CD14-positive monocyte (primary cell): Measurements from ENCODE around the gene PRDX5. TPM values are rescaled to one million over a fixed set of nuclear protein-coding genes. Genes with fewer than 3 reads are reported as not detected.
A peak's percentile ranks its signal among the peaks of the same experiment; 100 is the strongest.

Experiments used
- DNase-seq, 3 donors: peaks; one replicate each; pipeline ENCODE4 v3.0.0-alpha.2; 2011 to 2022
- H2AFZ ChIP-seq: 2 replicates; pipeline ENCODE4 v1.6.0; 2012; ENCODE audit warnings: mild to moderate bottlenecking, low read depth, low read length, inconsistent platforms; ENCODE audit not compliant: insufficient read depth, poor library complexity, severe bottlenecking
- H3K27ac ChIP-seq, 2 donors: 1 replicate in 1 of 2; 2 replicates in 1 of 2; pipeline ENCODE4 v1.5.1; 2012 to 2013; ENCODE audit warnings: low read length in 2 of 2, control low read depth in 1 of 2, inconsistent platforms in 1 of 2, low read depth in 1 of 2, mild to moderate bottlenecking in 1 of 2
- H3K27me3 ChIP-seq, 2 donors: one replicate each; pipeline versions ENCODE4 v1.6.0 to v1.6.1; 2011 to 2013; ENCODE audit warnings: low read length in 2 of 2; ENCODE audit not compliant: control insufficient read depth in 2 of 2, insufficient read depth in 2 of 2
- H3K36me3 ChIP-seq, 2 donors: replicated peaks in 1 of 2; 1 replicate in 1 of 2; 2 replicates in 1 of 2; pipeline versions ENCODE4 v1.5.1 to v1.6.1; 2012 to 2013; ENCODE audit warnings: low read length in 2 of 2, control low read depth in 1 of 2, inconsistent platforms in 1 of 2, mild to moderate bottlenecking in 1 of 2; ENCODE audit not compliant: insufficient read depth in 2 of 2, control insufficient read depth in 1 of 2
- H3K4me1 ChIP-seq, 2 donors: 1 replicate in 1 of 2; 2 replicates in 1 of 2; pipeline versions ENCODE4 v1.5.1 to v1.6.1; 2012 to 2013; ENCODE audit warnings: low read length in 2 of 2, control low read depth in 1 of 2, inconsistent platforms in 1 of 2, mild to moderate bottlenecking in 1 of 2, moderate library complexity in 1 of 2; ENCODE audit not compliant: insufficient read depth in 2 of 2, control insufficient read depth in 1 of 2
- H3K4me2 ChIP-seq: replicated peaks from 2 replicates; pipeline ENCODE3; 2012; ENCODE audit warnings: low read length, moderate library complexity, mild to moderate bottlenecking; ENCODE audit not compliant: poor library complexity, severe bottlenecking; ENCODE audit errors: extremely low read depth
- H3K4me3 ChIP-seq, 3 experiments: fragments of 200-600 bp in 1 of 3; sonication (generic) in 1 of 3; replicated peaks in 1 of 3; 1 replicate in 2 of 3; 2 replicates in 1 of 3; pipeline ENCODE4 v1.5.1; 2011 to 2013; ENCODE audit warnings: low read length in 3 of 3, mild to moderate bottlenecking in 3 of 3, control low read depth in 2 of 3, low read depth in 2 of 3, inconsistent platforms in 1 of 3, moderate library complexity in 1 of 3
- H3K79me2 ChIP-seq: 2 replicates; pipeline ENCODE4 v1.6.0; 2012; ENCODE audit warnings: mild to moderate bottlenecking, control low read depth, inconsistent platforms, low read length, moderate library complexity; ENCODE audit not compliant: insufficient read depth
- H3K9ac ChIP-seq: 2 replicates; pipeline ENCODE4 v1.6.0; 2017; ENCODE audit warnings: low read length, mild to moderate bottlenecking; ENCODE audit not compliant: insufficient read depth, poor library complexity, severe bottlenecking
- H3K9me3 ChIP-seq, 2 donors: replicated peaks in 1 of 2; 1 replicate in 1 of 2; 2 replicates in 1 of 2; pipeline versions ENCODE4 v1.5.1 to v1.6.1; 2012 to 2013; ENCODE audit warnings: low read length in 2 of 2, control low read depth in 1 of 2; ENCODE audit not compliant: control insufficient read depth in 1 of 2, insufficient read depth in 1 of 2
- H4K20me1 ChIP-seq: 2 replicates; pipeline ENCODE4 v1.6.0; 2012; ENCODE audit warnings: mild to moderate bottlenecking, low read length, control low read depth, moderate library complexity; ENCODE audit not compliant: insufficient read depth
- H3K27ac Mint-ChIP-seq, 7 donors: one replicate each; pipeline ENCODE4 v1.8.0; 2020; ENCODE audit warnings: mild to moderate bottlenecking in 7 of 7, mixed read lengths in 7 of 7, moderate library complexity in 6 of 7, inconsistent platforms in 2 of 7
- H3K27me3 Mint-ChIP-seq, 3 donors: one replicate each; pipeline ENCODE4 v1.8.0; 2021 to 2022; ENCODE audit warnings: low read depth in 3 of 3, mild to moderate bottlenecking in 3 of 3, mixed read lengths in 3 of 3, moderate library complexity in 3 of 3, inconsistent platforms in 1 of 3
- H3K36me3 Mint-ChIP-seq, 2 donors: one replicate each; pipeline ENCODE4 v1.8.0; 2020; ENCODE audit warnings: mixed read lengths in 2 of 2, inconsistent platforms in 1 of 2, mild to moderate bottlenecking in 1 of 2
- H3K4me1 Mint-ChIP-seq: one replicate; pipeline ENCODE4 v1.8.0; 2020; ENCODE audit warnings: mild to moderate bottlenecking, mixed read lengths
- H3K4me3 Mint-ChIP-seq, 2 donors: one replicate each; pipeline ENCODE4 v1.8.0; 2020; ENCODE audit warnings: mild to moderate bottlenecking in 2 of 2, mixed read lengths in 2 of 2, moderate library complexity in 1 of 2
- H3K9me3 Mint-ChIP-seq, 7 donors: one replicate each; pipeline ENCODE4 v1.8.0; 2020 to 2022; ENCODE audit warnings: mixed read lengths in 7 of 7, mild to moderate bottlenecking in 6 of 7, moderate library complexity in 6 of 7, inconsistent platforms in 2 of 7
- CTCF ChIP-seq: fragments of 200-600 bp; IDR thresholded peaks from one replicate; pipeline ENCODE4 v1.8.0; 2022; ENCODE audit warnings: antibody characterized with exemption, mild to moderate bottlenecking
- WGBS: methylation state at CpG from one replicate; pipeline ENCODE4 v1.1.5; 2013; ENCODE audit warnings: missing lambda C conversion rate; ENCODE audit not compliant: insufficient coverage; 5-methylcytosine and 5-hydroxymethylcytosine counted together
- intact Hi-C, 2 donors: fragments of 100-400 bp; cut with micrococcal nuclease; formaldehyde crosslinking; loops; one replicate each; pipeline versions ENCODE4 v1.15.0 to v1.15.1; 2023
- polyA plus RNA-seq, 3 donors: library from polyadenylated mRNA; depleted of rRNA in 1 of 3; unstranded in 2 of 3; stranded (reverse) in 1 of 3; fragments of 300-500 nt in 2 of 3; fragments of >200 nt in 1 of 3; fragmentation: Illumina TruSeq in 2 of 3; gene quantifications; 1 replicate in 2 of 3; 2 replicates in 1 of 3; pipeline ENCODE4 v1.2.3, GENCODE V29; 2012 to 2021

PRDX5 gene
- polyA plus RNA-seq, 3 donors: 136 to 318 (median 286) TPM

GRCh38 chr11:64292460-64293254 lies 25.3 kb upstream of the PRDX5 start:
- no peak overlapping the region for H3K9ac ChIP-seq
- Mint-ChIP-seq H3K36me3 (peaks cover 5 to 16% of the 10 kb centered on the region in 2 donors), H3K27me3 (peaks cover 69 to 87% (median 74%) of the 10 kb centered on the region in 3 donors), H3K27ac (no peak overlapping the region), H3K9me3 (peaks cover 0 to 22% (median 4%) of the 10 kb centered on the region in 7 donors), H3K4me1 (peaks cover 6% of the 10 kb centered on the region), H3K4me3 (peak overlapping the region; percentile 31 to 70)
- H2AFZ ChIP-seq: no peak overlapping the region
- H3K9me3 ChIP-seq: peaks cover 4 to 42% of the 10 kb centered on the region in 2 donors
- H3K4me1 ChIP-seq: peaks cover 5 to 15% of the 10 kb centered on the region in 2 donors
- H4K20me1 ChIP-seq: no peaks in the 10 kb centered on the region
- no peak overlapping the region for H3K27ac ChIP-seq
- H3K27me3 ChIP-seq: peaks cover 56 to 70% of the 10 kb centered on the region in 2 donors
- 31% methylated on average over 33 of the region's 42 CpGs for WGBS
- H3K4me2 ChIP-seq: peak overlapping the region; percentile 54
- no peaks in the 10 kb centered on the region for H3K79me2 ChIP-seq
- intact Hi-C loops: no loop called here
- no peak for DNase-seq
- H3K36me3 ChIP-seq: no peaks in the 10 kb centered on the region
- TF ChIP-seq CTCF: no peak
- peak overlapping the region in 1 of 3 experiments; percentile 25 for H3K4me3 ChIP-seq

DNA sequence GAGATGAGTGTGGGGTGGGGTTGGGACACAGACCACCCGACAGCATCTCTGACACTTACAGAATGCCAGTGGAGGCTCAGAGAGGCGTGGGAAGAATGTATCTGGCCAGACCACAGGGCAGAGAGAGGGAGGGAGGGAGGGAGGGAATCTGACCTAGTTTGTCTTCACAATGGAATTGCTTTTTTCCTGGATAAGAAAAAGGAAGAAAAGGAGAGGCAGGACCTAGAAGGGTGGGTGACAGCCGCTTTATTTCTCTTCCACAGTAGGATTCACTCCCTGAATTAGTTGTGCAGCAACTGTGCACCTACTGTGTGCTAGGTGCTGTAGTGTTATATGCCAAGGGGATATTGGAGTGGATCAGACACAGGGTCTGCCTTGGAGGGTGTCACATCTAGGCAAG lies 23.1 kb upstream of the PRDX5 start:
- H3K79me2 ChIP-seq: no peaks in the 10 kb centered on the region
- no peak for TF ChIP-seq CTCF
- peaks cover 11 to 24% of the 10 kb centered on the region in 2 donors for H3K4me1 ChIP-seq
- Mint-ChIP-seq H3K27ac (peak overlapping the region in 1 of 7 donors; percentile 44), H3K4me3 (peak overlapping the region in 1 of 2 donors; percentile 91), H3K36me3 (peaks cover 5 to 20% of the 10 kb centered on the region in 2 donors), H3K4me1 (peaks cover 16% of the 10 kb centered on the region), H3K27me3 (peaks cover 86 to 95% (median 91%) of the 10 kb centered on the region in 3 donors), H3K9me3 (peaks cover 0 to 38% (median 9%) of the 10 kb centered on the region in 7 donors)
- H3K36me3 ChIP-seq: no peaks in the 10 kb centered on the region
- peaks cover 5 to 54% of the 10 kb centered on the region in 2 donors for H3K9me3 ChIP-seq
- H3K4me2 ChIP-seq: no peak overlapping the region
- H3K27me3 ChIP-seq: peaks cover 73 to 91% of the 10 kb centered on the region in 2 donors
- H3K4me3 ChIP-seq: no peak overlapping the region
- 50% methylated on average over 1 of the region's 3 CpGs for WGBS
- H4K20me1 ChIP-seq: no peaks in the 10 kb centered on the region
- no peak overlapping the region for H3K9ac ChIP-seq
- no peak overlapping the region for H2AFZ ChIP-seq
- no peak for DNase-seq
- no peak overlapping the region for H3K27ac ChIP-seq
- intact Hi-C loops: no loop called here
